ENCODE results near the gene ADGRD2. TPM values are rescaled to one million over a fixed set of nuclear protein-coding genes. Genes with fewer than 3 reads are reported as not detected.

Gene ADGRD2
- total and polyA plus RNA-seq, 9 of the 15 experiments (the other 6 are each of a cell fraction or from before 2014, with no cell fraction given) = not detected

DNA sequence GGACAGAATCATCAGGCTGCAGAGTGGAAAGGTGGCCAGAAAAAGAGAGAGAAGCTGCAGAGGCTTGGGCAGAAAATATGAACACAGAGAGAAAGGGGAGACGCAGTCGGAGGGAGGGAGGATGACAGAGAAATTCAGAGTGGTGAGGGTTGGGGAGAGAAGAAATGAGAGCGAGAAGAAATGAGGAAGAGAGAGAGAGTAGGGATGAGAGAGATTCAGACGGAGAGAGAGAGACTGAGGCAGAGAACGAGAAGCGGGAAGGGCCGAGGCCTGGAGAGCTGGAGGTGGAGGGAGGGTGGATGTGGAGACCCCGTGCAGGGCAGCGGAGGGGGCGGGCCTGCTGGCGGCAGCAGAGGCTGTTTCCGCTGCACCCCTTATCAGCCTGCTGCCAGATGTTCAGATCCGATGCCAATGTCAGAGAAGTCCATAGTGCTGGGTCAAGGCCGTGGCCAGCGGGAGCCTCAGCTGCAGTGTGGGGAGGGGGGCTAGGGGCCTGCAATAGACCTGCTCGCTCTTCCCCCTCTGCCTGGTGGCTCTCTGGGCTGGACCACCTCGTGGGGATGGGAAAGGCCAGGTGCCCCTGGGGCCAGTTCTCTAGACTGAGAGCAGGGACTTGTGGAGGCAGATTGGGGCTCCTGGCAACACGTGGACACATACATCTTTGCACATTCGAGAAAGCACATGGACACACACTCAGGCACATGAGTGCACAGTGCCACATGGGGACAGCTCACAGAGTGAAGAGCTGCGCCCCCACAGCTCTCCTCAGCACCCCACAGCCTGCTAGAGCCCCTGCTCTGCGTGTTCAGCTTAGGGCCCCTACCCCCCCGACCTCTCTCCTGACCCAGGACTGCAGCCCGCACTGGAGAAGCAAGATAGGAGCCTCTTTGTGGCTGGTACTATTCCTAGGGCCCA is 61.9 kb downstream of the ADGRD2 start:
- ChIA-PET POLR2A (interaction anchor here (0.6 to 1.0 kb wide), 5 partner anchors 14 to 981 kb away, joined by 3 read pairs; partner anchors contain the start of gene ARPC5L), CTCF (ENCODE audit: low intra/inter-chr PET ratio) (interaction anchor here (0.9 kb wide), 1 partner anchor 200 kb away, joined by 3 read pairs; no protein-coding TSS in a partner anchor)
- no peaks in the 10 kb centered on the region for H3K79me2 ChIP-seq (ENCODE audit: control insufficient read depth, insufficient read depth, low read length)
- H3K9me1 ChIP-seq (ENCODE audit: control insufficient read depth, insufficient read depth, low read length) = no peaks in the 10 kb centered on the region
- intact Hi-C loops (cut with micrococcal nuclease) = no loop called here
- FAIRE-seq = peak; percentile 44
- H3K27me3 ChIP-seq (ENCODE audit: control insufficient read depth in 2 of 2, insufficient read depth in 2 of 2, low read length in 2 of 2) = no peaks in the 10 kb centered on the region
- H3K4me3 ChIP-seq = no peak overlapping the region
- in situ Hi-C loops (cut with MboI) = no loop called here
- H3K9ac ChIP-seq (ENCODE audit: insufficient read depth in 1 of 2, low read depth in 2 of 2, low read length in 2 of 2) = peak overlapping the region; percentile 41 to 87
- H2AFZ ChIP-seq (ENCODE audit: low read depth, low read length) = peak overlapping the region; percentile 96
- H4K20me1 ChIP-seq (replicated peaks; ENCODE audit: control insufficient read depth, insufficient read depth, low read length) = no peaks in the 10 kb centered on the region
- H3K36me3 ChIP-seq (ENCODE audit: control insufficient read depth, insufficient read depth, low read length) = no peaks in the 10 kb centered on the region
- BruUV-seq (replicated peaks) = no TSS peak
- peak; percentile 60 for ATAC-seq
- peak overlapping the region; percentile 56 for H3K4me2 ChIP-seq (ENCODE audit: insufficient read depth, low read length)
- WGBS (ENCODE audit: insufficient coverage, low coverage, missing lambda C conversion rate) = 11% methylated on average over 21 of the region's 23 CpGs
- peaks cover 30 to 39% of the 10 kb centered on the region in 2 experiments for H3K4me1 ChIP-seq (replicated peaks in 1 of 2; ENCODE audit: control insufficient read depth in 2 of 2, insufficient read depth in 2 of 2, low read length in 2 of 2)
- peak overlapping the region; percentile 42 for H3K27ac ChIP-seq (ENCODE audit: extremely low read depth, low read depth, low read length)
- DNase-seq (ENCODE audit: extremely low read depth in 1 of 4, low spot score in 3 of 4) = peak; percentile 76 to 83 (median 82)
- no peaks in the 10 kb centered on the region for H3K9me3 ChIP-seq (replicated peaks; ENCODE audit: control insufficient read depth, insufficient read depth, low read depth, low read length)
- TF ChIP-seq, protein P1, sequence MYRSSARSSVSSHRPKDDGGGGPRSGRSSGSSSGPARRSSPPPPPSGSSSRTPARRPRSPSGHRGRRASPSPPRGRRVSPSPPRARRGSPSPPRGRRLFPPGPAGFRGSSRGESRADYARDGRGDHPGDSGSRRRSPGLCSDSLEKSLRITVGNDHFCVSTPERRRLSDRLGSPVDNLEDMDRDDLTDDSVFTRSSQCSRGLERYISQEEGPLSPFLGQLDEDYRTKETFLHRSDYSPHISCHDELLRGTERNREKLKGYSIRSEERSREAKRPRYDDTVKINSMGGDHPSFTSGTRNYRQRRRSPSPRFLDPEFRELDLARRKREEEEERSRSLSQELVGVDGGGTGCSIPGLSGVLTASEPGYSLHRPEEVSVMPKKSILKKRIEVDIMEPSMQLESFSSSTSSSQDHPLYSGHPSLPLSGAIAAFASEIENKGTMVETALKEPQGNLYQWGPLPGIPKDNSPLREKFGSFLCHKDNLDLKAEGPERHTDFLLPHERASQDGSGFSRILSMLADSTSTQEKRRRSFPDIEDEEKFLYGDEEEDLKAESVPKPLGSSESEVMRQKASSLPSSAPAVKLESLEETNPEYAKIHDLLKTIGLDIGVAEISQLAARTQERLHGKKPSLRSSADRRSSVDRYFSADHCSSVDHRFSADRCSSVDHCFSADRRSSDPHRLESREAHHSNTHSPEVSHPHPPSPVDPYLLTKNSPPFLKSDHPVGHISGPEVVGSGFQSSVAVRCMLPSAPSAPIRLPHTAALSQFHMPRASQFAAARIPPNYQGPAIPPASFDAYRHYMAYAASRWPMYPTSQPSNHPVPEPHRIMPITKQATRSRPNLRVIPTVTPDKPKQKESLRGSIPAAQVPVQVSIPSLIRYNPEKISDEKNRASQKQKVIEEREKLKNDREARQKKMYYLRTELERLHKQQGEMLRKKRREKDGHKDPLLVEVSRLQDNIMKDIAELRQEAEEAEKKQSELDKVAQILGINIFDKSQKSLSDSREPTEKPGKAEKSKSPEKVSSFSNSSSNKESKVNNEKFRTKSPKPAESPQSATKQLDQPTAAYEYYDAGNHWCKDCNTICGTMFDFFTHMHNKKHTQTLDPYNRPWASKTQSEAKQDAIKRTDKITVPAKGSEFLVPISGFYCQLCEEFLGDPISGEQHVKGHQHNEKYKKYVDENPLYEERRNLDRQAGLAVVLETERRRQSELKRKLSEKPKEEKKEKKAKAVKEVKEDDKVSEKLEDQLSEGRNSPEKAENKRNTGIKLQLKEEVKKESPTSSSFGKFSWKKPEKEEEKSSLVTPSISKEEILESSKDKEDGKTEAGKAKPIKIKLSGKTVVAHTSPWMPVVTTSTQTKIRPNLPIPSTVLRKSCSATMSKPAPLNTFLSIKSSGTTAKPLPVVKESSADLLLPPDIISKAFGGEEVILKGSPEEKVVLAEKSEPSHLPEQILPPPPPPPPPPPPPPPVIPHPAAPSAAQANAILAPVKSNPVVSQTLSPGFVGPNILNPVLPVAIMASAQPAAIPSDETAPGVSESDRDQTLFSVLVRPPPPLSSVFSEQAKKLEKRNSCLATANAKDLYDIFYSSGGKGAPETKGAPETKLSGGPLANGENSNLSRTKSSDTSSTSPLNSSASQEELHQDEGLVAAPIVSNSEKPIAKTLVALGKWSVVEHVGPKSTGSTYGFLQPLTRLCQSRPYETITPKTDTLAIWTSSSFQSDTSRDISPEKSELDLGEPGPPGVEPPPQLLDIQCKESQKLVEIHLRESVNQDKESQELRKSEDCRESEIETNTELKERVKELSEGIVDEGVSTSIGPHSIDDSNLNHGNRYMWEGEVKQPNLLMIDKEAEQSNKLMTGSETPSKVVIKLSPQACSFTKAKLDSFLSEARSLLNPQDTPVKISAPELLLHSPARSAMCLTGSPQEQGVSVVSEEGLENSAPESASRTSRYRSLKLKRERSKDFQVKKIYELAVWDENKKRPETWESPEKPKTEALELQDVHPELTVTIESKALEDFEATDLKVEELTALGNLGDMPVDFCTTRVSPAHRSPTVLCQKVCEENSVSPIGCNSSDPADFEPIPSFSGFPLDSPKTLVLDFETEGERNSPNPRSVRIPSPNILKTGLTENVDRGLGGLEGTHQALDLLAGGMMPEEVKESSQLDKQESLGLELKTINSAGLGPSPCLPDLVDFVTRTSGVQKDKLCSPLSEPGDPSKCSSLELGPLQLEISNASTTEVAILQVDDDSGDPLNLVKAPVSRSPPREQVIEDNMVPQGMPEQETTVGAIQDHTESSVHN (IDR thresholded peaks at IDR 0.05; ENCODE audit: borderline replicate concordance in 1 of 2, low read depth in 1 of 2) = no peak
- TF ChIP-seq ELF1 (tag; IDR thresholded peaks at IDR 0.05) (no peak), NFYB (IDR thresholded peaks at IDR 0.05; ENCODE audit: extremely low read depth, insufficient read length) (no peak), RAD51 (IDR thresholded peaks at IDR 0.05; ENCODE audit: borderline replicate concordance, low read depth) (no peak), DPF2 (IDR thresholded peaks at IDR 0.05) (peak; percentile 78), RHOXF2B (CRISPR knock-in tag; conservative IDR thresholded peaks at IDR 0.05) (no peak), CTBP1 (IDR thresholded peaks at IDR 0.05; ENCODE audit: borderline replicate concordance) (no peak), NUFIP1 (IDR thresholded peaks at IDR 0.05; ENCODE audit: partially characterized antibody) (no peak), ZNF57 (CRISPR knock-in tag; IDR thresholded peaks at IDR 0.05) (no peak), ZKSCAN1 (IDR thresholded peaks at IDR 0.05; ENCODE audit: low read depth, low read length) (no peak)
- TF ChIP-seq, protein P2, sequence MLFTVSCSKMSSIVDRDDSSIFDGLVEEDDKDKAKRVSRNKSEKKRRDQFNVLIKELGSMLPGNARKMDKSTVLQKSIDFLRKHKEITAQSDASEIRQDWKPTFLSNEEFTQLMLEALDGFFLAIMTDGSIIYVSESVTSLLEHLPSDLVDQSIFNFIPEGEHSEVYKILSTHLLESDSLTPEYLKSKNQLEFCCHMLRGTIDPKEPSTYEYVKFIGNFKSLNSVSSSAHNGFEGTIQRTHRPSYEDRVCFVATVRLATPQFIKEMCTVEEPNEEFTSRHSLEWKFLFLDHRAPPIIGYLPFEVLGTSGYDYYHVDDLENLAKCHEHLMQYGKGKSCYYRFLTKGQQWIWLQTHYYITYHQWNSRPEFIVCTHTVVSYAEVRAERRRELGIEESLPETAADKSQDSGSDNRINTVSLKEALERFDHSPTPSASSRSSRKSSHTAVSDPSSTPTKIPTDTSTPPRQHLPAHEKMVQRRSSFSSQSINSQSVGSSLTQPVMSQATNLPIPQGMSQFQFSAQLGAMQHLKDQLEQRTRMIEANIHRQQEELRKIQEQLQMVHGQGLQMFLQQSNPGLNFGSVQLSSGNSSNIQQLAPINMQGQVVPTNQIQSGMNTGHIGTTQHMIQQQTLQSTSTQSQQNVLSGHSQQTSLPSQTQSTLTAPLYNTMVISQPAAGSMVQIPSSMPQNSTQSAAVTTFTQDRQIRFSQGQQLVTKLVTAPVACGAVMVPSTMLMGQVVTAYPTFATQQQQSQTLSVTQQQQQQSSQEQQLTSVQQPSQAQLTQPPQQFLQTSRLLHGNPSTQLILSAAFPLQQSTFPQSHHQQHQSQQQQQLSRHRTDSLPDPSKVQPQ (CRISPR knock-in tag; IDR thresholded peaks at IDR 0.05; ENCODE audit: borderline replicate concordance) = no peak

All from K562 (cell line).